ENCODE data around the gene FBXW8. TPM values are rescaled to one million over a fixed set of nuclear protein-coding genes. Genes with fewer than 3 reads are reported as not detected.
A peak's percentile ranks its signal among the peaks of the same experiment; 100 is the strongest.

The FBXW8 gene
- total and polyA plus RNA-seq, 2 donors from 2014 or later, result 3.3 to 20.3 TPM

GRCh38 chr12:117007577-117007976 is 96.8 kb downstream of the FBXW8 start:
- DNase-seq (peak in 1 of 5 donors; percentile 19), FAIRE-seq (no peak)
- no peaks in the 10 kb centered on the region for H3K4me1 ChIP-seq (ENCODE audit: control insufficient read depth in 2 of 3, insufficient read depth in 2 of 3, low read depth in 1 of 3, low read length in 3 of 3)
- H3K4me3 ChIP-seq (ENCODE audit: low read length in 3 of 3), result no peak overlapping the region
- intact Hi-C loops (cut with DNase I), result no loop called here
- no peaks in the 10 kb centered on the region for H3K9me3 ChIP-seq (ENCODE audit: control insufficient read depth in 2 of 3, insufficient read depth in 1 of 3, low read length in 3 of 3)
- no peak overlapping the region for H3K9ac ChIP-seq (ENCODE audit: low read length in 3 of 3)
- H3K27ac ChIP-seq (ENCODE audit: low read depth in 2 of 2, low read length in 2 of 2), result no peak overlapping the region
- TF ChIP-seq CTCF (IDR thresholded peaks at IDR 0.05; ENCODE audit: borderline replicate concordance, extremely low read depth, insufficient read depth), result no peak
- H3K27me3 ChIP-seq (ENCODE audit: control insufficient read depth, insufficient read depth, low read length), result no peaks in the 10 kb centered on the region
- H3K36me3 ChIP-seq (ENCODE audit: control insufficient read depth in 2 of 3, insufficient read depth in 3 of 3, low read length in 3 of 3), result peaks cover 3 to 21% (median 8%) of the 10 kb centered on the region in 3 donors

GRCh38 chr12:117009759-117010158 is 99.0 kb downstream of the FBXW8 start:
- Histone ChIP-seq H3K4me3 (ENCODE audit: low read length in 3 of 3) (no peak overlapping the region), H3K9me3 (ENCODE audit: control insufficient read depth in 2 of 3, insufficient read depth in 1 of 3, low read length in 3 of 3) (peaks cover 0 to 2% (median 0%) of the 10 kb centered on the region in 3 donors), H3K27ac (ENCODE audit: low read depth in 2 of 2, low read length in 2 of 2) (no peak overlapping the region), H3K36me3 (ENCODE audit: control insufficient read depth in 2 of 3, insufficient read depth in 3 of 3, low read length in 3 of 3) (peaks cover 4 to 26% (median 9%) of the 10 kb centered on the region in 3 donors), H3K9ac (ENCODE audit: low read length in 3 of 3) (no peak overlapping the region), H3K27me3 (ENCODE audit: control insufficient read depth, insufficient read depth, low read length) (no peaks in the 10 kb centered on the region), H3K4me1 (ENCODE audit: control insufficient read depth in 2 of 3, insufficient read depth in 2 of 3, low read depth in 1 of 3, low read length in 3 of 3) (no peaks in the 10 kb centered on the region)
- no peak for TF ChIP-seq CTCF (IDR thresholded peaks at IDR 0.05; ENCODE audit: borderline replicate concordance, extremely low read depth, insufficient read depth)
- intact Hi-C loops (cut with DNase I), result no loop called here
- FAIRE-seq (no peak), DNase-seq (no peak)

GRCh38 chr12:117010693-117011451 is 100.1 kb downstream of the FBXW8 start:
- FAIRE-seq, result no peak
- no peak overlapping the region for H3K9ac ChIP-seq (ENCODE audit: low read length in 3 of 3)
- intact Hi-C loops (cut with DNase I), result no loop called here
- no peak for DNase-seq
- no peaks in the 10 kb centered on the region for H3K27me3 ChIP-seq (ENCODE audit: control insufficient read depth, insufficient read depth, low read length)
- H3K4me3 ChIP-seq (ENCODE audit: low read length in 3 of 3), result no peak overlapping the region
- H3K36me3 ChIP-seq (ENCODE audit: control insufficient read depth in 2 of 3, insufficient read depth in 3 of 3, low read length in 3 of 3), result peaks cover 0 to 28% (median 7%) of the 10 kb centered on the region in 3 donors
- no peak overlapping the region for H3K27ac ChIP-seq (ENCODE audit: low read depth in 2 of 2, low read length in 2 of 2)
- H3K9me3 ChIP-seq (ENCODE audit: control insufficient read depth in 2 of 3, insufficient read depth in 1 of 3, low read length in 3 of 3), result peaks cover 0 to 2% (median 0%) of the 10 kb centered on the region in 3 donors
- no peaks in the 10 kb centered on the region for H3K4me1 ChIP-seq (ENCODE audit: control insufficient read depth in 2 of 3, insufficient read depth in 2 of 3, low read depth in 1 of 3, low read length in 3 of 3)
- TF ChIP-seq CTCF (IDR thresholded peaks at IDR 0.05; ENCODE audit: borderline replicate concordance, extremely low read depth, insufficient read depth), result no peak

All from kidney (tissue), 14 donors.